ENCODE data around the gene HDAC5. TPM values are rescaled to one million over a fixed set of nuclear protein-coding genes. Genes with fewer than 3 reads are reported as not detected.

HDAC5 gene
- total RNA-seq: 10 to 100 TPM; 25.4 to 45.7 TPM

GRCh38 chr17:44123356-44124117, at the start of gene HDAC5:
Gene HDAC5 (minus strand): TSS chr17:44123641. CDS start chr17:44117515, 6,126 bp downstream.
- no peaks in the 10 kb centered on the region for H3K27me3 ChIP-seq
- no peaks in the 10 kb centered on the region for H3K9me3 ChIP-seq
- peaks cover 43% of the 10 kb centered on the region for H3K4me1 ChIP-seq
- H3K27ac ChIP-seq: peak within 1 kb of the TSS; percentile 75 to 91 (median 86)
- WGBS, 2 donors: 0% methylated on average over 7 to 65 of the region's 78 CpGs
- H3K4me3 ChIP-seq: peak within 1 kb of the TSS; percentile 43 to 77
- TF ChIP-seq POLR2A (IDR thresholded peaks at IDR 0.05) (peak; percentile 40 to 48 (median 42)), CTCF (IDR thresholded peaks at IDR 0.05) (peak in 6 of 7 experiments; percentile 24 to 62 (median 60))
- peak; percentile 98 for ATAC-seq
- DNase-seq: peak; percentile 95 to 96 (median 96)
- H3K36me3 ChIP-seq (replicated peaks in 1 of 2; ENCODE audit: insufficient read depth in 1 of 2, low read depth in 2 of 2): no peaks in the 10 kb centered on the region
- intact Hi-C loops (cut with DNase I): no loop called here

GRCh38 chr17:44171931-44172455, 48.6 kb upstream of the HDAC5 start:
- DNase-seq (no peak), ATAC-seq (no peak)
- no peak overlapping the region for H3K27ac ChIP-seq
- intact Hi-C loops (cut with DNase I): no loop called here
- peaks cover 31% of the 10 kb centered on the region for H3K4me1 ChIP-seq
- TF ChIP-seq POLR2A (IDR thresholded peaks at IDR 0.05) (no peak), CTCF (IDR thresholded peaks at IDR 0.05) (no peak)
- WGBS, 2 donors: 68 to 77% methylated on average over 4 to 17 of the region's 17 CpGs
- H3K4me3 ChIP-seq: no peak overlapping the region
- no peaks in the 10 kb centered on the region for H3K9me3 ChIP-seq
- H3K27me3 ChIP-seq: no peaks in the 10 kb centered on the region
- H3K36me3 ChIP-seq (replicated peaks in 1 of 2; ENCODE audit: insufficient read depth in 1 of 2, low read depth in 2 of 2): no peaks in the 10 kb centered on the region

GRCh38 chr17:44170499-44171201, 47.2 kb upstream of the HDAC5 start, which contains the start of gene ASB16:
Gene ASB16 (plus strand): TSS chr17:44170704. CDS start chr17:44170790, 86 bp downstream.
- ATAC-seq (peak; percentile 73), DNase-seq (peak; percentile 57 to 81 (median 76))
- TF ChIP-seq POLR2A (IDR thresholded peaks at IDR 0.05): peak; percentile 52 to 65 (median 59)
- peak in 1 of 7 experiments; percentile 13 for TF ChIP-seq CTCF (IDR thresholded peaks at IDR 0.05)
- H3K27me3 ChIP-seq: no peaks in the 10 kb centered on the region
- 13 to 18% methylated on average over 11 to 21 of the region's 21 CpGs for WGBS, 2 donors
- H3K36me3 ChIP-seq (replicated peaks in 1 of 2; ENCODE audit: insufficient read depth in 1 of 2, low read depth in 2 of 2): no peaks in the 10 kb centered on the region
- H3K4me3 ChIP-seq: no peak within 1 kb of the TSS
- H3K9me3 ChIP-seq: no peaks in the 10 kb centered on the region
- intact Hi-C loops (cut with DNase I): no loop called here
- peak within 1 kb of the TSS; percentile 70 to 92 (median 78) for H3K27ac ChIP-seq
- H3K4me1 ChIP-seq: peaks cover 31% of the 10 kb centered on the region

- TF ChIP-seq CTCF (IDR thresholded peaks at IDR 0.05) (no peak), POLR2A (IDR thresholded peaks at IDR 0.05) (no peak)
- DNase-seq: no peak
- no peaks in the 10 kb centered on the region for H3K36me3 ChIP-seq (replicated peaks in 1 of 2; ENCODE audit: insufficient read depth in 1 of 2, low read depth in 2 of 2)
- peak overlapping the region; percentile 70 to 92 (median 78) for H3K27ac ChIP-seq
- H3K27me3 ChIP-seq: no peaks in the 10 kb centered on the region
- no peak overlapping the region for H3K4me3 ChIP-seq
- peak; percentile 3 for ATAC-seq
- H3K4me1 ChIP-seq: peaks cover 31% of the 10 kb centered on the region
- intact Hi-C loops (cut with DNase I): no loop called here
- H3K9me3 ChIP-seq: no peaks in the 10 kb centered on the region
- 37 to 41% methylated on average over 4 to 5 of the region's 5 CpGs for WGBS, 2 donors
These were observed 46.7 kb upstream of the HDAC5 start for GRCh38 chr17:44170135-44170498.

Data from body of pancreas (tissue), 4 donors.